ENCODE data around the gene SLC13A5. TPM values are rescaled to one million over a fixed set of nuclear protein-coding genes. Genes with fewer than 3 reads are reported as not detected.

The SLC13A5 gene
- total RNA-seq = 0.86 and 0.95 TPM in 2 replicates

GRCh38 chr17:6713130-6713917 is at the start of gene SLC13A5:
TSS of gene SLC13A5 (minus strand) at chr17:6713369. CDS start at chr17:6713333, 36 bp downstream.

GRCh38 chr17:6755731-6756184 is 42.6 kb upstream of the SLC13A5 start, which contains the start of gene XAF1:
TSS of gene XAF1 (plus strand) at chr17:6756046. CDS start at chr17:6756079, 33 bp downstream.

GRCh38 chr17:6651354-6651918 is 61.7 kb downstream of the SLC13A5 start, which contains the start of the genes C17orf100 and MED31:
TSS of gene C17orf100 (plus strand) at chr17:6651762. CDS start at chr17:6651914, 152 bp downstream.
TSS of gene MED31 (minus strand) at chr17:6651605. CDS start at chr17:6651528, 77 bp downstream.

GRCh38 chr17:6640536-6641246 is 72.5 kb downstream of the SLC13A5 start, which contains the start of the genes KIAA0753 and TXNDC17:
TSS of gene KIAA0753 (minus strand) at chr17:6640711. CDS start at chr17:6635103, 5,608 bp downstream.
TSS of gene TXNDC17 (plus strand) at chr17:6641060. CDS start at chr17:6641083, 23 bp downstream.

Other genes with a start within 250 kb of the SLC13A5 start
- 9.1 and 16.4 TPM in 2 replicates for gene PITPNM3, start 156.8 kb downstream of the SLC13A5 start, total RNA-seq
- gene KIAA0753, start 72.7 kb downstream of the SLC13A5 start, total RNA-seq = 8.2 and 10.5 TPM in 2 replicates
- 1,303 and 1,503 TPM in 2 replicates for gene TXNDC17, start 72.3 kb downstream of the SLC13A5 start, total RNA-seq
- gene MED31, start 61.8 kb downstream of the SLC13A5 start, total RNA-seq = 8.4 and 10.1 TPM in 2 replicates
- gene C17orf100, start 61.6 kb downstream of the SLC13A5 start, total RNA-seq = 0.23 and 0.38 TPM in 2 replicates
- 0.84 and 2.0 TPM in 2 replicates for gene XAF1, start 42.7 kb upstream of the SLC13A5 start, total RNA-seq
- 3.2 and 9.3 TPM in 2 replicates for gene FBXO39, start 62.8 kb upstream of the SLC13A5 start, total RNA-seq
- not detected in 2 replicates for gene TEKT1, start 118.4 kb upstream of the SLC13A5 start, total RNA-seq

Measured in hair follicular keratinocyte (primary cell).